ENCODE data around the gene DMAC2. TPM values are rescaled to one million over a fixed set of nuclear protein-coding genes. Genes with fewer than 3 reads are reported as not detected.

DMAC2 gene
- total and polyA plus RNA-seq, 2 of the 13 experiments (the other 11 are each of a cell fraction or from before 2014, with no cell fraction given): 39.0 to 66.0 TPM

- TF ChIP-seq, protein P1, sequence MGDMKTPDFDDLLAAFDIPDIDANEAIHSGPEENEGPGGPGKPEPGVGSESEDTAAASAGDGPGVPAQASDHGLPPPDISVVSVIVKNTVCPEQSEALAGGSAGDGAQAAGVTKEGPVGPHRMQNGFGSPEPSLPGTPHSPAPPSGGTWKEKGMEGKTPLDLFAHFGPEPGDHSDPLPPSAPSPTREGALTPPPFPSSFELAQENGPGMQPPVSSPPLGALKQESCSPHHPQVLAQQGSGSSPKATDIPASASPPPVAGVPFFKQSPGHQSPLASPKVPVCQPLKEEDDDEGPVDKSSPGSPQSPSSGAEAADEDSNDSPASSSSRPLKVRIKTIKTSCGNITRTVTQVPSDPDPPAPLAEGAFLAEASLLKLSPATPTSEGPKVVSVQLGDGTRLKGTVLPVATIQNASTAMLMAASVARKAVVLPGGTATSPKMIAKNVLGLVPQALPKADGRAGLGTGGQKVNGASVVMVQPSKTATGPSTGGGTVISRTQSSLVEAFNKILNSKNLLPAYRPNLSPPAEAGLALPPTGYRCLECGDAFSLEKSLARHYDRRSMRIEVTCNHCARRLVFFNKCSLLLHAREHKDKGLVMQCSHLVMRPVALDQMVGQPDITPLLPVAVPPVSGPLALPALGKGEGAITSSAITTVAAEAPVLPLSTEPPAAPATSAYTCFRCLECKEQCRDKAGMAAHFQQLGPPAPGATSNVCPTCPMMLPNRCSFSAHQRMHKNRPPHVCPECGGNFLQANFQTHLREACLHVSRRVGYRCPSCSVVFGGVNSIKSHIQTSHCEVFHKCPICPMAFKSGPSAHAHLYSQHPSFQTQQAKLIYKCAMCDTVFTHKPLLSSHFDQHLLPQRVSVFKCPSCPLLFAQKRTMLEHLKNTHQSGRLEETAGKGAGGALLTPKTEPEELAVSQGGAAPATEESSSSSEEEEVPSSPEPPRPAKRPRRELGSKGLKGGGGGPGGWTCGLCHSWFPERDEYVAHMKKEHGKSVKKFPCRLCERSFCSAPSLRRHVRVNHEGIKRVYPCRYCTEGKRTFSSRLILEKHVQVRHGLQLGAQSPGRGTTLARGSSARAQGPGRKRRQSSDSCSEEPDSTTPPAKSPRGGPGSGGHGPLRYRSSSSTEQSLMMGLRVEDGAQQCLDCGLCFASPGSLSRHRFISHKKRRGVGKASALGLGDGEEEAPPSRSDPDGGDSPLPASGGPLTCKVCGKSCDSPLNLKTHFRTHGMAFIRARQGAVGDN (CRISPR knock-in tag; IDR thresholded peaks at IDR 0.05): peak; percentile 85
- TF ChIP-seq GABPB1 (CRISPR knock-in tag; IDR thresholded peaks at IDR 0.05) (peak; percentile 24; the same call in 1 of the 2 replicates), MLX (CRISPR knock-in tag; IDR thresholded peaks at IDR 0.05) (peak; percentile 80; the same call in 1 of the 2 replicates), AGO1 (IDR thresholded peaks at IDR 0.05; ENCODE audit: low read depth, low read length, poor library complexity, severe bottlenecking) (no peak), MAX (IDR thresholded peaks at IDR 0.05) (peak; percentile 81), HOXD1 (CRISPR knock-in tag; IDR thresholded peaks at IDR 0.05) (no peak), ZNF20 (CRISPR knock-in tag; IDR thresholded peaks at IDR 0.05) (no peak), POGZ (CRISPR knock-in tag; IDR thresholded peaks at IDR 0.05) (no peak), LCORL (IDR thresholded peaks at IDR 0.05) (no peak), LCORL (CRISPR knock-in tag; IDR thresholded peaks at IDR 0.05) (no peak), NR2C2 (CRISPR knock-in tag; IDR thresholded peaks at IDR 0.05; ENCODE audit: borderline replicate concordance) (no peak), ZBTB38 (CRISPR knock-in tag; IDR thresholded peaks at IDR 0.05) (no peak), TAF1 (CRISPR knock-in tag; IDR thresholded peaks at IDR 0.05) (no peak), ZBTB40 (IDR thresholded peaks at IDR 0.05) (no peak), ZBTB40 (CRISPR knock-in tag; IDR thresholded peaks at IDR 0.05) (0 out of 2 replicates have a peak, but pooled peaks have one; percentile 27)
- TF ChIP-seq, protein P2, sequence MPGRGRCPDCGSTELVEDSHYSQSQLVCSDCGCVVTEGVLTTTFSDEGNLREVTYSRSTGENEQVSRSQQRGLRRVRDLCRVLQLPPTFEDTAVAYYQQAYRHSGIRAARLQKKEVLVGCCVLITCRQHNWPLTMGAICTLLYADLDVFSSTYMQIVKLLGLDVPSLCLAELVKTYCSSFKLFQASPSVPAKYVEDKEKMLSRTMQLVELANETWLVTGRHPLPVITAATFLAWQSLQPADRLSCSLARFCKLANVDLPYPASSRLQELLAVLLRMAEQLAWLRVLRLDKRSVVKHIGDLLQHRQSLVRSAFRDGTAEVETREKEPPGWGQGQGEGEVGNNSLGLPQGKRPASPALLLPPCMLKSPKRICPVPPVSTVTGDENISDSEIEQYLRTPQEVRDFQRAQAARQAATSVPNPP (CRISPR knock-in tag; IDR thresholded peaks at IDR 0.05): no peak
Measured at GRCh38 chr19:41412953-41413352, 26.8 kb downstream of the DMAC2 start (continued).

Data from HepG2 (cell line).